ENCODE results near the gene SYNGAP1.
"Not testable (repeated sequence)": the region's sequence is repeated elsewhere in the genome, so short reads cannot be mapped to it uniquely, and the experiment has no call there.

Gene SYNGAP1

GRCh38 chr6:33477864-33478263, 58.0 kb downstream of the SYNGAP1 start:
- DNase-seq (no peak), ATAC-seq (no peak)

GRCh38 chr6:33481192-33481591, 61.3 kb downstream of the SYNGAP1 start:
- no peak for DNase-seq

GRCh38 chr6:33482620-33483019, 62.8 kb downstream of the SYNGAP1 start:
- DNase-seq: not testable (repeated sequence)

More at GRCh38 chr6:33481192-33481591, 61.3 kb downstream of the SYNGAP1 start:
- no peak for ATAC-seq

GRCh38 chr6:33483678-33484077, 63.8 kb downstream of the SYNGAP1 start:
- ATAC-seq: no peak
- DNase-seq: no peak

More at GRCh38 chr6:33482620-33483019, 62.8 kb downstream of the SYNGAP1 start:
- not testable (repeated sequence) for ATAC-seq

GRCh38 chr6:33484673-33485262, 64.9 kb downstream of the SYNGAP1 start:
- DNase-seq, ATAC-seq: not testable (repeated sequence)

DNA sequence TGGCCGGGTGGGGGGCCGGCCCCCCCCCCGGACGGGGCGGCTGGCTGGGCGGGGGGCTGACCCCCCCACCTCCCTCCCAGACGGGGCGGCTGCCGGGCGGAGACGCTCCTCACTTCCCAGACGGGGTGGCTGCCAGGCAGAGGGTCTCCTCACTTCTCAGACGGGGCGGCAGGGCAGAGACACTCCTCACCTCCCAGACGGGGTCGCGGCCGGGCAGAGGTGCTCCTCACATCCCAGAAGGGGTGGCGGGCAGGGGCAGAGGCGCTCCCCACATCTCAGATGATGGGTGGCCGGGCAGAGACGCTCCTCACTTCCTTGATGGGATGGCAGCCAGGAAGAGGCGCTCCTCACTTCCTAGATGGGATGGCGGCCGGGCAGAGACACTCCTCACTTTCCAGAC, 65.8 kb downstream of the SYNGAP1 start:
- ATAC-seq, DNase-seq: not testable (repeated sequence)

DNA sequence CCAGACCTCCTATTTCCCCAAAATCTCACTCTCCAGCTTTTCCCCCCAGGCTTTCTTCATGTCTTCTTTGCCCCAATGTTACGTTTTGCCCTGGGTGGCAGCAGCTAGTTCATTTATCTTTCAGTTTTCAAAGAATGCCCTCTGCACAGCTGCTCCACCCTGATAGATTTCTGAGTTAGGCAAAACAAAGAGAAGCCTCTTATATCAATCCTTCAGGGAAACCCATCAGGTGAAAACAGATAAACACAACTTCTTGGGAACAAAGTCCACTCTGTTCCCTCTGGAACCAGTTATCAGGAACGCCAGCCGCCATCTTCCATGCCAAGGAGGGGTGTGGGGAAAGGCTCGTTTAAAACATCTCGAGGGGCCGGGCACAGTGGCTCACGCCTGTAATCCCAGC, 68.5 kb downstream of the SYNGAP1 start:
- DNase-seq (no peak), ATAC-seq (no peak)

DNA sequence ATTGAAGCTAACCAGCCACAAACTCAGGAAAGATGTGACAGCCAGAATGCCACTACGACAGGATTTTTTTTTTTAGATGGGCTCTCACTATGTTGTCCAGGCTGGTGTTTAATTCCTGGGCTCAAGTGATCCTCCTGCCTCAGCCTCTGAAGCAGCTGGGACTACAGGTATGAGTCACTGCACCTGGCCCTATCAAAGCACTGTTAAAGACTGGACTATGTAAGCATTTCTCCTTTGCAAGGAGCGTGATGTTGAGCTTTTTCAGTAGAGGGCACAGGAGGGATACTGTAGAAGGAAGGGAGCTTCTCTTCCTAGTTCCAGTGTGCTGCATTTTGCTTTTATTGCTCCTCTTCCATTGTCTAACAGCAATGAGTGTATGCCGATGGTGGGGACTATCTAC, 70.3 kb downstream of the SYNGAP1 start:
- ATAC-seq (no peak), DNase-seq (no peak)

- no peak for DNase-seq
- ATAC-seq: no peak
Observed at GRCh38 chr6:33490621-33491020, 70.8 kb downstream of the SYNGAP1 start.

- DNase-seq (no peak), ATAC-seq (no peak)
Observed at GRCh38 chr6:33492093-33492492, 72.2 kb downstream of the SYNGAP1 start.

DNA sequence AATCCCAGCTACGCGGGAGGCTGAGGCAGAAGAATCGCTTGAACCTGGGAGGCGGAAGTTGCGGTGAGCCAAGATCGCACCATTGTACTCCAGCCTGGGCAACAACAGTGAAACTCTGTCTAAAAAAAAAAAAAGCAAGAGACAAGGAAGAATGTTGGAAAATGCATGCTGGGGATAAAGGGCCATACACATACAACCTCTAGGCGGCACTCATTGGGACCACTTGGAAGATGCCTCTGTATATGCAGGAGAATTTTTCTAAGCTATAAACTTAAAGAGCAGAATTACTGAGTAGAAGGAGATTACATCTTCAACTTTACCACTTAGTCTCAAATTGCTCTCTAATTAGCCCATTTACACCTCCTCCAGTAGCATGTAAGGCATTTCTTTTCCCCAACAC, 77.3 kb downstream of the SYNGAP1 start:
- DNase-seq: no peak
- no peak for ATAC-seq

DNA sequence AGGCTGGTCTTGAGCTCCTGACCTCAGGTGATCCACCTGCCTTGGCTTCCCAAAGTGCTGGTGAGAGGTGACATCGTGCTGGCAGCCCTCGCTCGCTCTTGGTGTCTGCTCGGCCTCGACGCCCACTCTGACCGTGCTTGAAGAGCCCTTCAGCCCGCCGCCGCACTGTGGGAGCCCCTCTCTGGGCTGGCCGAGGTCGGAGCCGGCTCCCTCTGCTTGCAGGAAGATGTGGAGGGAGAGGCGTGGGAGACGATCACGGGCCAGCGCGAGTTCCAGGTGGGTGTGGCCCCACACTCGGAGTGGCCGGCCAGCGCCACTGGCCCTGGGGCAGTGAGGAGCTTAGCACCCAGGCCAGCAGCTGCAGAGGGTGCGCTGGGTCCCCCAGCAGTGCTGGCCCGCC, 82.6 kb downstream of the SYNGAP1 start:
- DNase-seq: no peak
- no peak for ATAC-seq

DNA sequence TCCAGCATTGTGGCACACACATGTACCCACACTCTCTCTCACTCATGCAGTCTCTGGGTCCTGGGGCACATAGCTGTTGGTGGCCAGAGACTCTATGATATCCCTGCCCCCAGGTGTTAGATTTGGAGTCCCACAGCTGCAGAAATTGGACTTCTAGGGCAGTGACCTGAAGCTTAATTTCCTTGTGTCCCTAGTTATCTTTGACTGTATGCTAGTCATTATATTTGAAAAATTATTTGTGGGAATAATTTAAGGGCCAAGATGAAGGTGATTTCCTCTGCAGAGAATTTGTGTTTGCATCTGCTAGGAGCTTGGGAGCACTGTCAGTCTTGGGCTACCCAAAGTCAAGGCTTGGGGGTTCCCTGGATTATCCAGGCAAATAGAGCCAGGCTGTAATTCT, 84.6 kb downstream of the SYNGAP1 start:
- no peak for ATAC-seq
- DNase-seq: no peak
